Measurements from ENCODE around the gene SESN3.

SESN3 gene

GRCh38 chr11:95192717-95193116 lies 38.3 kb downstream of the SESN3 start:
- H3K27ac ChIP-seq (ENCODE audit: low read length): no peak overlapping the region
- H3K4me2 ChIP-seq (ENCODE audit: insufficient read depth, low read length): no peak overlapping the region
- DNase-seq (no peak), ATAC-seq (ENCODE audit: insufficient read depth, low read depth) (no peak)
- no peak overlapping the region for H3K4me3 ChIP-seq (ENCODE audit: low read depth in 1 of 2, low read length in 2 of 2)
- no peaks in the 10 kb centered on the region for H3K79me2 ChIP-seq (ENCODE audit: insufficient read depth, low read length)
- H3K36me3 ChIP-seq (ENCODE audit: insufficient read depth, low read length): no peaks in the 10 kb centered on the region
- TF ChIP-seq CTCF (IDR thresholded peaks at IDR 0.05; ENCODE audit: borderline replicate concordance, extremely low read depth, low read length, poor library complexity, severe bottlenecking) (no peak), EZH2 (IDR thresholded peaks at IDR 0.05; ENCODE audit: borderline replicate concordance, low read depth, low read length, severe bottlenecking) (no peak)
- no peaks in the 10 kb centered on the region for H3K9me3 ChIP-seq (ENCODE audit: insufficient read depth, low read length, severe bottlenecking)
- no peak overlapping the region for H2AFZ ChIP-seq (ENCODE audit: low read depth, low read length)
- H3K27me3 ChIP-seq (ENCODE audit: insufficient read depth, low read length, poor library complexity): peaks cover 3% of the 10 kb centered on the region
- no peaks in the 10 kb centered on the region for H4K20me1 ChIP-seq (ENCODE audit: insufficient read depth, low read length)
- no peaks in the 10 kb centered on the region for H3K4me1 ChIP-seq (ENCODE audit: insufficient read depth, low read length)
- no peak overlapping the region for H3K9ac ChIP-seq (ENCODE audit: low read depth, low read length)

GRCh38 chr11:95187723-95188122 lies 43.3 kb downstream of the SESN3 start:
- no peak overlapping the region for H3K4me2 ChIP-seq (ENCODE audit: insufficient read depth, low read length)
- ATAC-seq (ENCODE audit: insufficient read depth, low read depth) (no peak), DNase-seq (no peak)
- H3K36me3 ChIP-seq (ENCODE audit: insufficient read depth, low read length): no peaks in the 10 kb centered on the region
- no peaks in the 10 kb centered on the region for H3K9me3 ChIP-seq (ENCODE audit: insufficient read depth, low read length, severe bottlenecking)
- no peak overlapping the region for H3K9ac ChIP-seq (ENCODE audit: low read depth, low read length)
- no peaks in the 10 kb centered on the region for H3K4me1 ChIP-seq (ENCODE audit: insufficient read depth, low read length)
- H2AFZ ChIP-seq (ENCODE audit: low read depth, low read length): no peak overlapping the region
- no peak overlapping the region for H3K4me3 ChIP-seq (ENCODE audit: low read depth in 1 of 2, low read length in 2 of 2)
- H3K27ac ChIP-seq (ENCODE audit: low read length): no peak overlapping the region
- no peaks in the 10 kb centered on the region for H3K79me2 ChIP-seq (ENCODE audit: insufficient read depth, low read length)
- H3K27me3 ChIP-seq (ENCODE audit: insufficient read depth, low read length, poor library complexity): peaks cover 5% of the 10 kb centered on the region
- TF ChIP-seq EZH2 (IDR thresholded peaks at IDR 0.05; ENCODE audit: borderline replicate concordance, low read depth, low read length, severe bottlenecking) (no peak), CTCF (IDR thresholded peaks at IDR 0.05; ENCODE audit: borderline replicate concordance, extremely low read depth, low read length, poor library complexity, severe bottlenecking) (no peak)
- no peaks in the 10 kb centered on the region for H4K20me1 ChIP-seq (ENCODE audit: insufficient read depth, low read length)

GRCh38 chr11:95182397-95182796 lies 48.6 kb downstream of the SESN3 start:
- Histone ChIP-seq H3K9ac (ENCODE audit: low read depth, low read length) (no peak overlapping the region), H3K79me2 (ENCODE audit: insufficient read depth, low read length) (no peaks in the 10 kb centered on the region), H3K4me1 (ENCODE audit: insufficient read depth, low read length) (no peaks in the 10 kb centered on the region), H3K9me3 (ENCODE audit: insufficient read depth, low read length, severe bottlenecking) (no peaks in the 10 kb centered on the region), H3K4me3 (ENCODE audit: low read depth in 1 of 2, low read length in 2 of 2) (no peak overlapping the region), H3K4me2 (ENCODE audit: insufficient read depth, low read length) (no peak overlapping the region), H3K36me3 (ENCODE audit: insufficient read depth, low read length) (no peaks in the 10 kb centered on the region), H3K27ac (ENCODE audit: low read length) (no peak overlapping the region), H3K27me3 (ENCODE audit: insufficient read depth, low read length, poor library complexity) (peaks cover 5% of the 10 kb centered on the region), H4K20me1 (ENCODE audit: insufficient read depth, low read length) (no peaks in the 10 kb centered on the region), H2AFZ (ENCODE audit: low read depth, low read length) (no peak overlapping the region)
- TF ChIP-seq EZH2 (IDR thresholded peaks at IDR 0.05; ENCODE audit: borderline replicate concordance, low read depth, low read length, severe bottlenecking) (no peak), CTCF (IDR thresholded peaks at IDR 0.05; ENCODE audit: borderline replicate concordance, extremely low read depth, low read length, poor library complexity, severe bottlenecking) (no peak)
- DNase-seq (no peak), ATAC-seq (ENCODE audit: insufficient read depth, low read depth) (no peak)

- no peak for ATAC-seq (ENCODE audit: insufficient read depth, low read depth)
- no peaks in the 10 kb centered on the region for H3K9me3 ChIP-seq (ENCODE audit: insufficient read depth, low read length, severe bottlenecking)
These were observed 55.1 kb downstream of the SESN3 start for GRCh38 chr11:95175818-95176380.

More at GRCh38 chr11:95175818-95176380, 55.1 kb downstream of the SESN3 start:
- no peak for TF ChIP-seq CTCF (IDR thresholded peaks at IDR 0.05; ENCODE audit: borderline replicate concordance, extremely low read depth, low read length, poor library complexity, severe bottlenecking)
- no peak for TF ChIP-seq EZH2 (IDR thresholded peaks at IDR 0.05; ENCODE audit: borderline replicate concordance, low read depth, low read length, severe bottlenecking)
- H3K4me2 ChIP-seq (ENCODE audit: insufficient read depth, low read length): no peak overlapping the region
- no peaks in the 10 kb centered on the region for H4K20me1 ChIP-seq (ENCODE audit: insufficient read depth, low read length)
- H2AFZ ChIP-seq (ENCODE audit: low read depth, low read length): no peak overlapping the region
- no peak overlapping the region for H3K9ac ChIP-seq (ENCODE audit: low read depth, low read length)
- no peaks in the 10 kb centered on the region for H3K27me3 ChIP-seq (ENCODE audit: insufficient read depth, low read length, poor library complexity)
- H3K27ac ChIP-seq (ENCODE audit: low read length): no peak overlapping the region
- DNase-seq: no peak
- H3K4me1 ChIP-seq (ENCODE audit: insufficient read depth, low read length): no peaks in the 10 kb centered on the region
- no peaks in the 10 kb centered on the region for H3K36me3 ChIP-seq (ENCODE audit: insufficient read depth, low read length)
- no peak overlapping the region for H3K4me3 ChIP-seq (ENCODE audit: low read depth in 1 of 2, low read length in 2 of 2)
- H3K79me2 ChIP-seq (ENCODE audit: insufficient read depth, low read length): no peaks in the 10 kb centered on the region
